PC-3 (cell line): ENCODE results near the gene BRAT1. TPM values are rescaled to one million over a fixed set of nuclear protein-coding genes. Genes with fewer than 3 reads are reported as not detected.

ENCODE experiments used
- ATAC-seq: fragments of 200-7000 bp; cut with Tn5 transposase; 2 replicates; pipeline ENCODE4 v1.9.1; 2020; ENCODE audit warnings: mild to moderate bottlenecking, moderate library complexity
- BruUV-seq: library from RNA; stranded (reverse); fragments of 400-500 nt; replicated peaks from 2 replicates; lab custom pipeline; 2021; lab: Mats Ljungman, UMichigan
- CTCF ChIA-PET: fragments of 300-600 bp; sonication (Branson Sonifier 250); formaldehyde crosslinking; loops from one replicate; lab custom pipeline; 2022; ENCODE audit warnings: antibody characterized with exemption; lab: Charles Lee
- POLR2A ChIA-PET: fragments of 300-600 bp; sonication (Branson Sonifier 250); formaldehyde crosslinking; loops from one replicate; lab custom pipeline; 2022; ENCODE audit warnings: antibody characterized with exemption; ENCODE audit not compliant: unreplicated experiment; lab: Charles Lee
- DNase-seq: peaks from one replicate; pipeline ENCODE4 v3.0.0-alpha.2; 2015
- H2AFZ ChIP-seq: fragments of 300-600 bp; sonication (generic); 2 replicates; pipeline ENCODE4 v1.6.0; 2016; ENCODE audit warnings: antibody characterized with exemption, low read length
- H3F3A ChIP-seq: fragments of 300-600 bp; sonication (generic); one replicate; pipeline ENCODE4 v1.6.0; 2017; ENCODE audit warnings: antibody characterized with exemption, low read length, control low read depth, mild to moderate bottlenecking; ENCODE audit not compliant: unreplicated experiment
- H3K27ac ChIP-seq: fragments of 300-600 bp; sonication (generic); 2 replicates; pipeline ENCODE4 v1.5.1; 2016; ENCODE audit warnings: mild to moderate bottlenecking, low read length
- H3K27me3 ChIP-seq: fragments of 300-600 bp; sonication (generic); 2 replicates; pipeline ENCODE4 v1.6.1; 2016; ENCODE audit warnings: low read length, mixed read lengths
- H3K36me3 ChIP-seq: fragments of 300-600 bp; sonication (generic); 2 replicates; pipeline ENCODE4 v1.6.1; 2016; ENCODE audit warnings: low read depth, mixed run types, low read length, mixed read lengths
- H3K4me1 ChIP-seq: fragments of 300-600 bp; sonication (generic); 2 replicates; pipeline ENCODE4 v1.5.1; 2016; ENCODE audit warnings: low read length; ENCODE audit not compliant: insufficient read depth
- H3K4me2 ChIP-seq: fragments of 300-600 bp; sonication (generic); 2 replicates; pipeline ENCODE4 v1.6.0; 2016; ENCODE audit warnings: low read length
- H3K4me3 ChIP-seq: fragments of 300-600 bp; sonication (generic); 2 replicates; pipeline ENCODE4 v1.5.1; 2016; ENCODE audit warnings: mild to moderate bottlenecking, low read length, mixed read lengths
- H3K79me2 ChIP-seq: fragments of 300-600 bp; sonication (generic); 2 replicates; pipeline ENCODE4 v1.6.1; 2017; ENCODE audit warnings: low read length, mixed read lengths
- H3K9ac ChIP-seq: fragments of 300-600 bp; sonication (generic); 2 replicates; pipeline ENCODE4 v1.6.0; 2016; ENCODE audit warnings: mild to moderate bottlenecking, low read length
- H3K9me2 ChIP-seq: fragments of 300-600 bp; sonication (generic); replicated peaks from 2 replicates; pipeline ENCODE4 v1.6.1; 2016; ENCODE audit warnings: mixed run types, low read length, mixed read lengths
- H3K9me3 ChIP-seq: fragments of 300-600 bp; sonication (generic); 2 replicates; pipeline ENCODE4 v1.6.1; 2016; ENCODE audit warnings: low read length, mixed read lengths
- H4K20me1 ChIP-seq: fragments of 300-600 bp; sonication (generic); 2 replicates; pipeline ENCODE4 v1.6.1; 2016; ENCODE audit warnings: low read length, mixed read lengths
- CTCF ChIP-seq: fragments of 300-600 bp; sonication (generic); conservative IDR thresholded peaks from 2 replicates; pipeline ENCODE4 v1.5.1; 2017; ENCODE audit warnings: antibody characterized with exemption, low read depth, mild to moderate bottlenecking, low read length
- EZH2 ChIP-seq: fragments of 300-600 bp; sonication (generic); IDR thresholded peaks from one replicate; pipeline ENCODE4 v1.6.1; 2017; ENCODE audit warnings: antibody characterized with exemption, mild to moderate bottlenecking, low read length; ENCODE audit not compliant: unreplicated experiment
- EZH2phosphoT487 ChIP-seq: fragments of 300-600 bp; sonication (generic); IDR thresholded peaks from 2 replicates; pipeline ENCODE4 v1.6.1; 2018; ENCODE audit warnings: mild to moderate bottlenecking, antibody characterized with exemption, low read length, borderline replicate concordance
- intact Hi-C: fragments of 100-400 bp; cut with micrococcal nuclease; formaldehyde crosslinking; loops from 2 replicates; pipeline ENCODE4 v1.9.0; 2023
- total RNA-seq: library from RNA; depleted of rRNA; stranded (reverse); fragments of >200 nt; gene quantifications from 2 replicates; pipeline ENCODE4 v1.2.3, GENCODE V29; 2014

The BRAT1 gene
- total RNA-seq, 1 experiment from 2014 or later: 65.2 TPM

GRCh38 chr7:2507208-2507916 is 48.0 kb downstream of the BRAT1 start:
- CTCF ChIA-PET: no interaction called here
- intact Hi-C loops: no loop called here

GRCh38 chr7:2505401-2505800 is 49.9 kb downstream of the BRAT1 start:
- Histone ChIP-seq H3K4me1 (no peaks in the 10 kb centered on the region), H3K4me3 (no peak overlapping the region), H4K20me1 (no peaks in the 10 kb centered on the region), H2AFZ (no peak overlapping the region), H3F3A (no peaks in the 10 kb centered on the region), H3K9me2 (no peaks in the 10 kb centered on the region), H3K79me2 (no peaks in the 10 kb centered on the region), H3K9me3 (no peaks in the 10 kb centered on the region), H3K9ac (no peak overlapping the region), H3K27me3 (no peaks in the 10 kb centered on the region), H3K36me3 (no peaks in the 10 kb centered on the region), H3K27ac (no peak overlapping the region), H3K4me2 (no peak overlapping the region)
- intact Hi-C loops: no loop called here
- POLR2A ChIA-PET: no interaction called here
- BruUV-seq: no TSS peak
- DNase-seq: no peak
- ATAC-seq: no peak
- CTCF ChIA-PET: no interaction called here
- TF ChIP-seq EZH2: no peak
- no peak for TF ChIP-seq EZH2phosphoT487
- TF ChIP-seq CTCF: no peak

More at GRCh38 chr7:2507208-2507916, 48.0 kb downstream of the BRAT1 start:
- no peak for DNase-seq
- H3F3A ChIP-seq: no peaks in the 10 kb centered on the region
- peaks cover 13% of the 10 kb centered on the region for H3K4me1 ChIP-seq
- H3K4me3 ChIP-seq: no peak overlapping the region
- BruUV-seq: no TSS peak
- H3K36me3 ChIP-seq: no peaks in the 10 kb centered on the region
- H2AFZ ChIP-seq: no peak overlapping the region
- no peak overlapping the region for H3K4me2 ChIP-seq
- ATAC-seq: no peak
- H4K20me1 ChIP-seq: no peaks in the 10 kb centered on the region
- TF ChIP-seq CTCF (no peak), EZH2 (no peak), EZH2phosphoT487 (no peak)
- no peaks in the 10 kb centered on the region for H3K27me3 ChIP-seq
- no peaks in the 10 kb centered on the region for H3K9me3 ChIP-seq
- no peaks in the 10 kb centered on the region for H3K79me2 ChIP-seq
- no peak overlapping the region for H3K9ac ChIP-seq
- POLR2A ChIA-PET: no interaction called here
- H3K9me2 ChIP-seq: no peaks in the 10 kb centered on the region
- no peak overlapping the region for H3K27ac ChIP-seq

- Histone ChIP-seq H4K20me1 (no peaks in the 10 kb centered on the region), H3K4me3 (no peak overlapping the region), H3K4me2 (no peak overlapping the region), H3K27ac (no peak overlapping the region), H3K9me2 (no peaks in the 10 kb centered on the region), H2AFZ (no peak overlapping the region), H3K27me3 (no peaks in the 10 kb centered on the region), H3F3A (no peaks in the 10 kb centered on the region), H3K36me3 (no peaks in the 10 kb centered on the region), H3K79me2 (no peaks in the 10 kb centered on the region), H3K4me1 (no peaks in the 10 kb centered on the region), H3K9ac (no peak overlapping the region), H3K9me3 (no peaks in the 10 kb centered on the region)
- DNase-seq (no peak), ATAC-seq (no peak)
- BruUV-seq: no TSS peak
- POLR2A ChIA-PET: no interaction called here
- intact Hi-C loops: no loop called here
- CTCF ChIA-PET: no interaction called here
- TF ChIP-seq EZH2: no peak
- TF ChIP-seq CTCF: no peak
- TF ChIP-seq EZH2phosphoT487: no peak
These were observed 50.4 kb downstream of the BRAT1 start for GRCh38 chr7:2504889-2505375.
